Psoas muscle (tissue), 8 donors: ENCODE measurements around the gene CELSR3. TPM values are rescaled to one million over a fixed set of nuclear protein-coding genes. Genes with fewer than 3 reads are reported as not detected.

ENCODE experiments used
- ATAC-seq, 4 donors: fragments of 200-7000 bp; cut with Tn5 transposase; one replicate each; pipeline ENCODE4 v1.9.1; 2020; ENCODE audit warnings: moderate library complexity in 3 of 4, mild to moderate bottlenecking in 2 of 4
- DNase-seq, 2 donors: peaks; one replicate each; pipeline ENCODE4 v3.0.0-alpha.2; 2020
- H3K27ac ChIP-seq: fragments of 200-600 bp; one replicate; pipeline ENCODE4 v1.8.0; 2022
- H3K27me3 ChIP-seq, 3 donors: fragments of 200-600 bp in 1 of 3; one replicate each; pipeline versions ENCODE4 v1.6.1 to v1.8.0; 2013 to 2022; ENCODE audit warnings: low read length in 2 of 3, mild to moderate bottlenecking in 2 of 3, moderate library complexity in 1 of 3; ENCODE audit not compliant: insufficient read depth in 3 of 3
- H3K36me3 ChIP-seq, 2 donors: fragments of 200-600 bp in 1 of 2; one replicate each; pipeline versions ENCODE4 v1.6.1 to v1.8.0; 2013 to 2022; ENCODE audit warnings: low read depth in 1 of 2, mild to moderate bottlenecking in 1 of 2, moderate library complexity in 1 of 2; ENCODE audit not compliant: insufficient read depth in 1 of 2
- H3K4me1 ChIP-seq: fragments of 200-600 bp; one replicate; pipeline ENCODE4 v1.8.0; 2022
- H3K4me3 ChIP-seq: fragments of 200-600 bp; one replicate; pipeline ENCODE4 v1.8.0; 2022; ENCODE audit warnings: mild to moderate bottlenecking
- H3K9me3 ChIP-seq: fragments of 200-600 bp; one replicate; pipeline ENCODE4 v1.8.0; 2022
- CTCF ChIP-seq: fragments of 200-600 bp; IDR thresholded peaks from one replicate; pipeline ENCODE4 v1.8.0; 2022; ENCODE audit warnings: antibody characterized with exemption
- WGBS, 3 donors: extraction: QIAGEN DNeasy Blood & Tissue Kit; methylation state at CpG; one replicate each; pipeline versions ENCODE4 v1.1.6 to v1.1.7; 2013; 5-methylcytosine and 5-hydroxymethylcytosine counted together
- intact Hi-C, 2 donors: fragments of 100-400 bp; cut with DNase I; formaldehyde crosslinking; loops; one replicate each; pipeline versions ENCODE4 v1.11.0 to v1.14.2; 2022
- long read RNA-seq, 2 donors: library from polyadenylated mRNA; unstranded; transcript quantifications; one replicate each; pipeline ENCODE4 v2.0.0, GENCODE V29; 2021
- polyA plus RNA-seq, 3 donors: library from polyadenylated mRNA; stranded (reverse); fragments of 200-250 nt; gene quantifications; one replicate each; pipeline ENCODE4 v1.2.3, GENCODE V29; 2013
- total RNA-seq, 4 donors: library from RNA; stranded (reverse); fragmentation: NEBNext Ultra II Directional in 2 of 4; extraction: Animal tissue kit (Norgen Biotek cat#: 25700) in 2 of 4; gene quantifications; one replicate each; pipeline versions ENCODE4 v1.2.1 to v1.2.4, GENCODE V29; 2021 to 2023
- donor health status: healthy with polysubstance abuse.
- donor health status: DM: no; HTN: no; CAD: no; lungs with moderate emphysema.
- donor health status: Bipolar disorder and iron deficiency.
- donor health status: healthy.
- donor health status: DM: yes; HTN: yes; CAD: no.
- donor health status: DM: no; HTN: no; CAD: no.
- donor health status: DM: no; HTN: no; CAD: no.
- donor health status: DM: yes; HTN: yes; CAD: no.

Gene CELSR3
- total RNA-seq (under 1 TPM; 0.04 to 0.19 (median 0.09) TPM), polyA plus RNA-seq (under 1 TPM; 0.06 to 0.21 (median 0.16) TPM)
- long read RNA-seq, donor 1: 0 reads
- long read RNA-seq, donor 2: 0 reads

GRCh38 chr3:48662753-48663488, at the start of gene CELSR3:
CELSR3 (minus strand) TSS chr3:48662886; CDS start chr3:48662634, 252 bp downstream.
- peaks cover 19% of the 10 kb centered on the region for H3K4me1 ChIP-seq
- peaks cover 0 to 47% (median 20%) of the 10 kb centered on the region in 3 donors for H3K27me3 ChIP-seq
- no peak for TF ChIP-seq CTCF
- no peaks in the 10 kb centered on the region for H3K9me3 ChIP-seq
- peak within 1 kb of the TSS; percentile 63 for H3K4me3 ChIP-seq
- ATAC-seq: peak in 1 of 4 donors; percentile 21
- peak; percentile 47 to 61 for DNase-seq
- intact Hi-C loops: no loop called here
- WGBS, 3 donors: 0 to 1% (median 1%) methylated on average over 46 to 52 of the region's 52 CpGs
- H3K27ac ChIP-seq: no peak within 1 kb of the TSS
- H3K36me3 ChIP-seq: no peaks in the 10 kb centered on the region

GRCh38 chr3:48711727-48712126, 49.0 kb upstream of the CELSR3 start:
- peaks cover 0 to 63% of the 10 kb centered on the region in 2 donors for H3K36me3 ChIP-seq
- 78 to 87% (median 87%) methylated on average over 2 of the region's 2 CpGs for WGBS, 3 donors
- no peak overlapping the region for H3K4me3 ChIP-seq
- H3K9me3 ChIP-seq: no peaks in the 10 kb centered on the region
- H3K27me3 ChIP-seq: no peaks in the 10 kb centered on the region
- ATAC-seq: no peak
- no peak for TF ChIP-seq CTCF
- intact Hi-C loops: no loop called here
- DNase-seq: no peak
- H3K4me1 ChIP-seq: peaks cover 64% of the 10 kb centered on the region
- H3K27ac ChIP-seq: no peak overlapping the region

- no peak overlapping the region for H3K4me3 ChIP-seq
- DNase-seq (no peak), ATAC-seq (peak; percentile 54 to 91 (median 84))
- peak overlapping the region; percentile 67 for H3K27ac ChIP-seq
- no peak for TF ChIP-seq CTCF
- H3K36me3 ChIP-seq: peaks cover 0 to 57% of the 10 kb centered on the region in 2 donors
- 53 to 63% (median 54%) methylated on average over 7 of the region's 7 CpGs for WGBS, 3 donors
- no peaks in the 10 kb centered on the region for H3K9me3 ChIP-seq
- H3K4me1 ChIP-seq: peaks cover 51% of the 10 kb centered on the region
- no peaks in the 10 kb centered on the region for H3K27me3 ChIP-seq
- intact Hi-C loops: no loop called here
Measured at GRCh38 chr3:48709051-48709461, 46.4 kb upstream of the CELSR3 start.

- TF ChIP-seq CTCF: no peak
- intact Hi-C loops: no loop called here
- ATAC-seq: peak; percentile 36 to 56 (median 46)
Measured at GRCh38 chr3:48708481-48708889, 45.8 kb upstream of the CELSR3 start.

More at GRCh38 chr3:48708481-48708889, 45.8 kb upstream of the CELSR3 start:
- peak overlapping the region; percentile 67 for H3K27ac ChIP-seq
- peaks cover 0 to 51% of the 10 kb centered on the region in 2 donors for H3K36me3 ChIP-seq
- peaks cover 50% of the 10 kb centered on the region for H3K4me1 ChIP-seq
- no peak overlapping the region for H3K4me3 ChIP-seq
- H3K9me3 ChIP-seq: no peaks in the 10 kb centered on the region
- DNase-seq: no peak
- WGBS, 3 donors: 19 to 48% (median 27%) methylated on average over 2 of the region's 2 CpGs
- no peaks in the 10 kb centered on the region for H3K27me3 ChIP-seq
